Astrocyte (in vitro differentiated cells and primary cell): Measurements from ENCODE around the gene PRDM2. TPM values are rescaled to one million over a fixed set of nuclear protein-coding genes. Genes with fewer than 3 reads are reported as not detected.

Experiments used
- DNase-seq: peaks from one replicate; pipeline ENCODE4 v3.0.0-alpha.2; 2010; ENCODE audit warnings: low read depth
- FAIRE-seq: peaks from 2 replicates; lab custom pipeline; 2011; peaks lifted over from hg19 to GRCh38; lab: Jason Lieb, UNC
- H2AFZ ChIP-seq: 2 replicates; pipeline ENCODE4 v1.6.0; 2012; ENCODE audit warnings: low read depth, low read length, inconsistent platforms
- H3K27ac ChIP-seq: 2 replicates; pipeline ENCODE4 v1.5.1; 2011; ENCODE audit warnings: low read depth, low read length, inconsistent platforms
- H3K27me3 ChIP-seq: 2 replicates; pipeline ENCODE4 v1.6.0; 2011; ENCODE audit warnings: low read length, inconsistent platforms; ENCODE audit not compliant: insufficient read depth
- H3K36me3 ChIP-seq: 2 replicates; pipeline ENCODE4 v1.5.1; 2011; ENCODE audit warnings: low read length, inconsistent platforms; ENCODE audit not compliant: insufficient read depth
- H3K4me1 ChIP-seq: 2 replicates; pipeline ENCODE4 v1.5.1; 2011; ENCODE audit warnings: low read length, inconsistent platforms; ENCODE audit not compliant: insufficient read depth
- H3K4me2 ChIP-seq: 2 replicates; pipeline ENCODE4 v1.6.0; 2012; ENCODE audit warnings: low read length, inconsistent platforms
- H3K4me3 ChIP-seq: 2 replicates; pipeline ENCODE4 v1.5.1; 2011; ENCODE audit warnings: low read depth, mild to moderate bottlenecking, low read length, inconsistent platforms; ENCODE audit not compliant: insufficient read depth
- H3K79me2 ChIP-seq: 2 replicates; pipeline ENCODE4 v1.6.0; 2012; ENCODE audit warnings: mild to moderate bottlenecking, low read length, inconsistent platforms; ENCODE audit not compliant: insufficient read depth
- H3K9ac ChIP-seq: 2 replicates; pipeline ENCODE4 v1.6.0; 2012; ENCODE audit warnings: mild to moderate bottlenecking, low read length, inconsistent platforms
- H3K9me3 ChIP-seq: 2 replicates; pipeline ENCODE4 v1.5.1; 2012; ENCODE audit warnings: low read depth, mild to moderate bottlenecking, low read length, inconsistent platforms; ENCODE audit not compliant: insufficient read depth
- H4K20me1 ChIP-seq: 2 replicates; pipeline ENCODE4 v1.6.0; 2012; ENCODE audit warnings: low read length, inconsistent platforms; ENCODE audit not compliant: insufficient read depth
- H3K27ac Mint-ChIP-seq: one replicate; pipeline ENCODE4 v1.8.0; 2021; ENCODE audit warnings: mild to moderate bottlenecking, mixed read lengths; ENCODE audit not compliant: unreplicated experiment
- H3K27me3 Mint-ChIP-seq: one replicate; pipeline ENCODE4 v1.8.0; 2021; ENCODE audit warnings: low read depth, mixed read lengths; ENCODE audit not compliant: unreplicated experiment
- H3K36me3 Mint-ChIP-seq: one replicate; pipeline ENCODE4 v1.8.0; 2021; ENCODE audit warnings: low read depth, mixed read lengths; ENCODE audit not compliant: unreplicated experiment
- H3K4me1 Mint-ChIP-seq: one replicate; pipeline ENCODE4 v1.8.0; 2021; ENCODE audit warnings: low read depth, mixed read lengths; ENCODE audit not compliant: unreplicated experiment
- H3K4me3 Mint-ChIP-seq: one replicate; pipeline ENCODE4 v1.8.0; 2021; ENCODE audit warnings: mild to moderate bottlenecking, moderate library complexity, mixed read lengths; ENCODE audit not compliant: unreplicated experiment
- H3K9me3 Mint-ChIP-seq: one replicate; pipeline ENCODE4 v1.8.0; 2021; ENCODE audit warnings: mild to moderate bottlenecking, mixed read lengths; ENCODE audit not compliant: unreplicated experiment
- CTCF ChIP-seq: IDR thresholded peaks from 2 replicates; pipeline ENCODE4 v1.5.1; 2011; ENCODE audit warnings: low read depth, mild to moderate bottlenecking, inconsistent platforms, low read length, moderate library complexity; ENCODE audit not compliant: insufficient read depth
- EZH2 ChIP-seq: IDR thresholded peaks from 2 replicates; pipeline ENCODE4 v1.6.1; 2012; ENCODE audit warnings: mild to moderate bottlenecking, low read length, inconsistent platforms; ENCODE audit not compliant: insufficient read depth
- total RNA-seq: library from RNA; stranded (reverse); gene quantifications from 2 replicates; pipeline ENCODE4 v1.2.1, GENCODE V29; 2021

Gene PRDM2
- total RNA-seq, 1 donor from 2014 or later = 49.0 TPM

GRCh38 chr1:13801655-13802486 is 101.9 kb downstream of the PRDM2 start:
- Histone ChIP-seq H3K9me3 (no peaks in the 10 kb centered on the region), H3K4me2 (no peak overlapping the region), H3K4me1 (peaks cover 3% of the 10 kb centered on the region), H3K27ac (no peak overlapping the region), H4K20me1 (peaks cover 66% of the 10 kb centered on the region), H2AFZ (no peak overlapping the region), H3K9ac (no peak overlapping the region), H3K27me3 (no peaks in the 10 kb centered on the region), H3K4me3 (no peak overlapping the region), H3K79me2 (no peaks in the 10 kb centered on the region), H3K36me3 (no peaks in the 10 kb centered on the region)
- DNase-seq (no peak), FAIRE-seq (no peak)
- Mint-ChIP-seq H3K27ac (no peak overlapping the region), H3K9me3 (no peaks in the 10 kb centered on the region), H3K36me3 (peaks cover 11% of the 10 kb centered on the region), H3K27me3 (no peaks in the 10 kb centered on the region), H3K4me1 (no peaks in the 10 kb centered on the region), H3K4me3 (no peak overlapping the region)
- TF ChIP-seq CTCF = no peak
- no peak for TF ChIP-seq EZH2

GRCh38 chr1:13802782-13803545 is 103.0 kb downstream of the PRDM2 start:
- Histone ChIP-seq H3K27me3 (no peaks in the 10 kb centered on the region), H3K9ac (no peak overlapping the region), H2AFZ (no peak overlapping the region), H3K79me2 (no peaks in the 10 kb centered on the region), H3K9me3 (no peaks in the 10 kb centered on the region), H3K4me2 (no peak overlapping the region), H4K20me1 (peaks cover 67% of the 10 kb centered on the region), H3K4me1 (peaks cover 3% of the 10 kb centered on the region), H3K27ac (no peak overlapping the region), H3K36me3 (no peaks in the 10 kb centered on the region), H3K4me3 (no peak overlapping the region)
- FAIRE-seq (no peak), DNase-seq (no peak)
- Mint-ChIP-seq H3K27ac (no peak overlapping the region), H3K27me3 (no peaks in the 10 kb centered on the region), H3K4me3 (no peak overlapping the region), H3K4me1 (no peaks in the 10 kb centered on the region), H3K36me3 (peaks cover 12% of the 10 kb centered on the region), H3K9me3 (no peaks in the 10 kb centered on the region)
- no peak for TF ChIP-seq CTCF
- TF ChIP-seq EZH2 = no peak
